IMR-90 (cell line): ENCODE measurements around the gene UST. TPM values are rescaled to one million over a fixed set of nuclear protein-coding genes. Genes with fewer than 3 reads are reported as not detected.

ENCODE experiments used
- ATAC-seq: fragments of 200-7000 bp; cut with Tn5 transposase; 2 replicates; pipeline ENCODE4 v1.9.1; 2020; ENCODE audit warnings: low read depth, mild to moderate bottlenecking, moderate library complexity
- BruUV-seq: library from RNA; stranded (reverse); fragments of 400-500 nt; replicated peaks from 2 replicates; lab custom pipeline; 2021; lab: Mats Ljungman, UMichigan
- CTCF ChIA-PET: fragments of 300-600 bp; formaldehyde crosslinking; extraction: SDS; loops from one replicate; lab custom pipeline; 2021; ENCODE audit warnings: antibody characterized with exemption; lab: Yijun Ruan, JAX
- POLR2A ChIA-PET: fragments of 300-600 bp; sonication (Branson Sonifier 250); formaldehyde crosslinking; loops from one replicate; lab custom pipeline; 2022; ENCODE audit warnings: antibody characterized with exemption; ENCODE audit not compliant: unreplicated experiment; lab: Charles Lee
- DNase-seq: peaks from one replicate; pipeline ENCODE4 v3.0.0; 2013
- H2AFZ ChIP-seq: replicated peaks from 2 replicates; pipeline ENCODE3; 2013; ENCODE audit warnings: low read length, mild to moderate bottlenecking; ENCODE audit not compliant: poor library complexity
- H2AK5ac ChIP-seq: 2 replicates; pipeline ENCODE4 v1.6.1; 2013; ENCODE audit warnings: low read depth, low read length, inconsistent platforms
- H2AK9ac ChIP-seq: replicated peaks from 2 replicates; pipeline ENCODE3; 2013; ENCODE audit warnings: mild to moderate bottlenecking, low read depth, low read length, moderate library complexity; ENCODE audit not compliant: poor library complexity
- H2BK120ac ChIP-seq: 2 replicates; pipeline ENCODE4 v1.6.1; 2013; ENCODE audit warnings: low read depth, low read length, inconsistent platforms
- H2BK15ac ChIP-seq: 3 replicates; pipeline ENCODE4 v1.6.1; 2013; ENCODE audit warnings: low read depth, low read length, inconsistent platforms
- H2BK20ac ChIP-seq: 2 replicates; pipeline ENCODE4 v1.6.1; 2013; ENCODE audit warnings: low read depth, mild to moderate bottlenecking, inconsistent platforms, low read length, moderate library complexity
- H2BK5ac ChIP-seq: 2 replicates; pipeline ENCODE4 v1.6.1; 2013; ENCODE audit warnings: mild to moderate bottlenecking, low read depth, low read length, inconsistent platforms; ENCODE audit not compliant: poor library complexity, severe bottlenecking
- H3K14ac ChIP-seq: replicated peaks from 2 replicates; pipeline ENCODE4 v1.6.1; 2013; ENCODE audit warnings: low read depth, low read length, inconsistent platforms
- H3K18ac ChIP-seq: 2 replicates; pipeline ENCODE4 v1.6.1; 2013; ENCODE audit warnings: low read depth, low read length, control low read depth
- H3K23ac ChIP-seq: 2 replicates; pipeline ENCODE4 v1.6.1; 2013; ENCODE audit warnings: low read depth, low read length, inconsistent platforms
- H3K27ac ChIP-seq: 2 replicates; pipeline ENCODE4 v1.5.1; 2013; ENCODE audit warnings: mild to moderate bottlenecking, control low read depth, low read length; ENCODE audit not compliant: insufficient read depth
- H3K27me3 ChIP-seq: 2 replicates; pipeline ENCODE4 v1.6.1; 2013; ENCODE audit warnings: low read length; ENCODE audit not compliant: control insufficient read depth, insufficient read depth
- H3K36me3 ChIP-seq: 2 replicates; pipeline ENCODE4 v1.6.1; 2013; ENCODE audit warnings: low read length, mixed read lengths; ENCODE audit not compliant: control insufficient read depth, insufficient read depth
- H3K4ac ChIP-seq: 2 replicates; pipeline ENCODE4 v1.6.1; 2013; ENCODE audit warnings: low read depth, low read length, inconsistent platforms
- H3K4me1 ChIP-seq: 2 replicates; pipeline ENCODE4 v1.6.1; 2013; ENCODE audit warnings: low read length, mixed read lengths; ENCODE audit not compliant: control insufficient read depth, insufficient read depth
- H3K4me2 ChIP-seq: 2 replicates; pipeline ENCODE4 v1.6.1; 2013; ENCODE audit warnings: low read depth, mild to moderate bottlenecking, control low read depth, low read length, moderate library complexity
- H3K4me3 ChIP-seq: 2 replicates; pipeline ENCODE4 v1.5.1; 2013; ENCODE audit warnings: low read depth, mild to moderate bottlenecking, control low read depth, low read length, moderate library complexity; ENCODE audit not compliant: insufficient read depth
- H3K56ac ChIP-seq: 2 replicates; pipeline ENCODE4 v1.6.1; 2013; ENCODE audit warnings: low read length, inconsistent platforms; ENCODE audit not compliant: insufficient read depth; ENCODE audit errors: extremely low read depth
- H3K79me1 ChIP-seq, 2 experiments: 2 replicates each; pipeline ENCODE4 v1.6.1; 2013; ENCODE audit warnings: low read length in 2 of 2, inconsistent platforms in 1 of 2, low read depth in 1 of 2
- H3K9ac ChIP-seq: 2 replicates; pipeline ENCODE4 v1.6.1; 2013; ENCODE audit warnings: low read depth, low read length, control low read depth
- H3K9me1 ChIP-seq: 2 replicates; pipeline ENCODE4 v1.6.1; 2013; ENCODE audit warnings: low read length, inconsistent platforms; ENCODE audit not compliant: insufficient read depth
- H3K9me3 ChIP-seq: 2 replicates; pipeline ENCODE4 v1.6.1; 2013; ENCODE audit warnings: low read length; ENCODE audit not compliant: control insufficient read depth, insufficient read depth
- H4K20me1 ChIP-seq: 2 replicates; pipeline ENCODE4 v1.6.1; 2013; ENCODE audit warnings: low read length, inconsistent platforms; ENCODE audit not compliant: insufficient read depth
- H4K5ac ChIP-seq: 2 replicates; pipeline ENCODE4 v1.6.1; 2013; ENCODE audit warnings: mild to moderate bottlenecking, low read depth, low read length, control low read depth
- H4K8ac ChIP-seq, 2 experiments: 2 replicates each; pipeline ENCODE4 v1.6.1; 2013; ENCODE audit warnings: low read depth in 2 of 2, low read length in 2 of 2, control low read depth in 1 of 2, inconsistent platforms in 1 of 2
- H4K91ac ChIP-seq: 2 replicates; pipeline ENCODE4 v1.6.1; 2013; ENCODE audit warnings: low read depth, low read length, inconsistent platforms; ENCODE audit not compliant: insufficient read depth
- BHLHE40 ChIP-seq: fragments of 150-350 bp; IDR thresholded peaks from 2 replicates; pipeline ENCODE4 v1.6.1; 2016; ENCODE audit warnings: mild to moderate bottlenecking, low read depth, low read length
- CEBPB ChIP-seq: IDR thresholded peaks from 2 replicates; pipeline ENCODE4 v1.6.1; 2012; ENCODE audit warnings: low read depth, low read length, improper control_type of control experiment
- CHD1 ChIP-seq: IDR thresholded peaks from 2 replicates; pipeline ENCODE4 v1.6.1; 2012; ENCODE audit warnings: low read depth, low read length, improper control_type of control experiment
- FOS ChIP-seq: fragments of 150-350 bp; IDR thresholded peaks from 2 replicates; pipeline ENCODE4 v1.6.1; 2016; ENCODE audit warnings: low read depth, low read length
- MAFK ChIP-seq: IDR thresholded peaks from 2 replicates; pipeline ENCODE4 v1.6.1; 2012; ENCODE audit warnings: low read depth, low read length, improper control_type of control experiment
- MAZ ChIP-seq: IDR thresholded peaks from 2 replicates; pipeline ENCODE4 v1.6.1; 2012; ENCODE audit warnings: low read depth, mild to moderate bottlenecking, low read length, improper control_type of control experiment, moderate library complexity, borderline replicate concordance
- MXI1 ChIP-seq: IDR thresholded peaks from 2 replicates; pipeline ENCODE4 v1.6.1; 2012; ENCODE audit warnings: low read depth, mild to moderate bottlenecking, low read length, moderate library complexity, borderline replicate concordance
- NFE2L2 ChIP-seq: fragments of 150-350 bp; IDR thresholded peaks from 2 replicates; pipeline ENCODE4 v1.6.1; 2016; ENCODE audit warnings: low read depth, mild to moderate bottlenecking, low read length
- POLR2A ChIP-seq: IDR thresholded peaks from 2 replicates; pipeline ENCODE4 v1.6.1; 2012; ENCODE audit warnings: mild to moderate bottlenecking, low read depth, low read length
- RAD21 ChIP-seq: IDR thresholded peaks from 2 replicates; pipeline ENCODE4 v1.6.1; 2012; ENCODE audit warnings: low read length, improper control_type of control experiment
- RCOR1 ChIP-seq: IDR thresholded peaks from 2 replicates; pipeline ENCODE4 v1.6.1; 2012; ENCODE audit warnings: mild to moderate bottlenecking, low read length, improper control_type of control experiment; ENCODE audit not compliant: insufficient replicate concordance
- RFX5 ChIP-seq: IDR thresholded peaks from 2 replicates; pipeline ENCODE4 v1.8.0; 2012; ENCODE audit warnings: low read depth, mild to moderate bottlenecking, low read length, moderate library complexity
- SMC3 ChIP-seq: fragments of 150-350 bp; IDR thresholded peaks from 2 replicates; pipeline ENCODE4 v1.6.1; 2016; ENCODE audit warnings: low read depth, mild to moderate bottlenecking, antibody characterized with exemption, low read length, moderate library complexity
- dilution Hi-C: fragments of 300-500 bp; cut with HindIII; formaldehyde crosslinking; loops from one replicate; pipeline ENCODE4 v1.14.3; 2018; ENCODE audit warnings: low sequenced_read_pairs; ENCODE audit not compliant: unreplicated experiment
- in situ Hi-C: fragments of 300-500 bp; cut with MboI; formaldehyde crosslinking; loops from 3 replicates; pipeline ENCODE4 v1.14.3; 2019; ENCODE audit warnings: low sequenced_read_pairs, inconsistent platforms, mixed read lengths
- intact Hi-C: fragments of 100-400 bp; cut with micrococcal nuclease; formaldehyde crosslinking; loops from 2 replicates; pipeline ENCODE4 v1.10.0; 2022
- polyA plus RNA-seq, 3 experiments: library from polyadenylated mRNA; depleted of rRNA; stranded (reverse); fragments of >200 nt; gene quantifications; 2 replicates each; pipeline ENCODE4 v1.2.3, GENCODE V29; 2012; ENCODE audit warnings: low replicate concordance in 1 of 3
- total RNA-seq: library from RNA; depleted of rRNA; stranded (reverse); fragments of >200 nt; gene quantifications from 2 replicates; pipeline ENCODE4 v1.2.3, GENCODE V29; 2012
- TF ChIP-seq, protein P1 (sequence below): fragments of 150-350 bp; IDR thresholded peaks from 2 replicates; pipeline ENCODE4 v1.6.1; 2017; ENCODE audit warnings: mild to moderate bottlenecking, antibody characterized with exemption, low read length, low read depth
- TF ChIP-seq, protein P2 (sequence below): fragments of 150-350 bp; IDR thresholded peaks from 2 replicates; pipeline ENCODE4 v1.6.1; 2016; ENCODE audit warnings: low read depth, mild to moderate bottlenecking, low read length, moderate library complexity, borderline replicate concordance
- TF ChIP-seq, protein P3 (sequence below): conservative IDR thresholded peaks from 2 replicates; pipeline ENCODE4 v1.5.1; 2012; ENCODE audit warnings: mild to moderate bottlenecking, low read depth, low read length, improper control_type of control experiment

Gene UST
- total and polyA plus RNA-seq, 2 of the 4 experiments (the other 2 are of a cell fraction): 7.7 to 13.8 TPM

GRCh38 chr6:148816117-148816516 is 69.3 kb downstream of the UST start:
- TF ChIP-seq, protein P1, sequence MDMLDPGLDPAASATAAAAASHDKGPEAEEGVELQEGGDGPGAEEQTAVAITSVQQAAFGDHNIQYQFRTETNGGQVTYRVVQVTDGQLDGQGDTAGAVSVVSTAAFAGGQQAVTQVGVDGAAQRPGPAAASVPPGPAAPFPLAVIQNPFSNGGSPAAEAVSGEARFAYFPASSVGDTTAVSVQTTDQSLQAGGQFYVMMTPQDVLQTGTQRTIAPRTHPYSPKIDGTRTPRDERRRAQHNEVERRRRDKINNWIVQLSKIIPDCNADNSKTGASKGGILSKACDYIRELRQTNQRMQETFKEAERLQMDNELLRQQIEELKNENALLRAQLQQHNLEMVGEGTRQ: no peak
- TF ChIP-seq RAD21 (no peak), SMC3 (no peak), RFX5 (no peak), CHD1 (no peak), CEBPB (no peak), POLR2A (no peak), FOS (no peak), NFE2L2 (no peak), BHLHE40 (no peak), MAFK (no peak), RCOR1 (no peak), MAZ (no peak), MXI1 (no peak)
- TF ChIP-seq, protein P2, sequence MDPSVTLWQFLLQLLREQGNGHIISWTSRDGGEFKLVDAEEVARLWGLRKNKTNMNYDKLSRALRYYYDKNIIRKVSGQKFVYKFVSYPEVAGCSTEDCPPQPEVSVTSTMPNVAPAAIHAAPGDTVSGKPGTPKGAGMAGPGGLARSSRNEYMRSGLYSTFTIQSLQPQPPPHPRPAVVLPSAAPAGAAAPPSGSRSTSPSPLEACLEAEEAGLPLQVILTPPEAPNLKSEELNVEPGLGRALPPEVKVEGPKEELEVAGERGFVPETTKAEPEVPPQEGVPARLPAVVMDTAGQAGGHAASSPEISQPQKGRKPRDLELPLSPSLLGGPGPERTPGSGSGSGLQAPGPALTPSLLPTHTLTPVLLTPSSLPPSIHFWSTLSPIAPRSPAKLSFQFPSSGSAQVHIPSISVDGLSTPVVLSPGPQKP: no peak
- TF ChIP-seq, protein P3, sequence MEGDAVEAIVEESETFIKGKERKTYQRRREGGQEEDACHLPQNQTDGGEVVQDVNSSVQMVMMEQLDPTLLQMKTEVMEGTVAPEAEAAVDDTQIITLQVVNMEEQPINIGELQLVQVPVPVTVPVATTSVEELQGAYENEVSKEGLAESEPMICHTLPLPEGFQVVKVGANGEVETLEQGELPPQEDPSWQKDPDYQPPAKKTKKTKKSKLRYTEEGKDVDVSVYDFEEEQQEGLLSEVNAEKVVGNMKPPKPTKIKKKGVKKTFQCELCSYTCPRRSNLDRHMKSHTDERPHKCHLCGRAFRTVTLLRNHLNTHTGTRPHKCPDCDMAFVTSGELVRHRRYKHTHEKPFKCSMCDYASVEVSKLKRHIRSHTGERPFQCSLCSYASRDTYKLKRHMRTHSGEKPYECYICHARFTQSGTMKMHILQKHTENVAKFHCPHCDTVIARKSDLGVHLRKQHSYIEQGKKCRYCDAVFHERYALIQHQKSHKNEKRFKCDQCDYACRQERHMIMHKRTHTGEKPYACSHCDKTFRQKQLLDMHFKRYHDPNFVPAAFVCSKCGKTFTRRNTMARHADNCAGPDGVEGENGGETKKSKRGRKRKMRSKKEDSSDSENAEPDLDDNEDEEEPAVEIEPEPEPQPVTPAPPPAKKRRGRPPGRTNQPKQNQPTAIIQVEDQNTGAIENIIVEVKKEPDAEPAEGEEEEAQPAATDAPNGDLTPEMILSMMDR: no peak
- Histone ChIP-seq H3K4me2 (no peak overlapping the region), H4K5ac (no peak overlapping the region), H3K27ac (no peak overlapping the region), H3K9me1 (no peaks in the 10 kb centered on the region; the same call in 1 of the 2 replicates), H4K8ac (no peak overlapping the region), H3K9ac (no peak overlapping the region), H2BK20ac (no peak overlapping the region), H3K9me3 (peaks cover 2% of the 10 kb centered on the region; the same call in 1 of the 2 replicates), H3K4me3 (no peak overlapping the region), H4K91ac (no peak overlapping the region), H3K27me3 (no peaks in the 10 kb centered on the region), H3K79me1 (peaks cover 18 to 23% of the 10 kb centered on the region in 2 experiments), H3K14ac (no peak overlapping the region), H3K4me1 (no peaks in the 10 kb centered on the region), H2BK120ac (no peak overlapping the region), H4K20me1 (no peaks in the 10 kb centered on the region), H3K18ac (no peak overlapping the region), H3K23ac (no peak overlapping the region), H2BK5ac (no peak overlapping the region), H2AK5ac (no peak overlapping the region), H2BK15ac (no peak overlapping the region), H3K36me3 (no peaks in the 10 kb centered on the region), H2AFZ (no peak overlapping the region), H3K56ac (no peak overlapping the region), H2AK9ac (no peak overlapping the region), H3K4ac (no peak overlapping the region)
- intact Hi-C loops (no loop called here), dilution Hi-C loops (no loop called here), in situ Hi-C loops (no loop called here)
- DNase-seq (no peak), ATAC-seq (no peak)
- ChIA-PET POLR2A (no interaction called here), CTCF (no interaction called here)
- no TSS peak for BruUV-seq
